HFFc6 (cell line): ENCODE data around the gene EMX1. TPM values are rescaled to one million over a fixed set of nuclear protein-coding genes. Genes with fewer than 3 reads are reported as not detected.

ENCODE experiments used
- DNase-seq: peaks from one replicate; pipeline ENCODE4 v3.0.0-alpha.2; 2018
- H3K27ac Mint-ChIP-seq: 2 replicates; pipeline ENCODE4 v1.8.0; 2020; ENCODE audit warnings: mild to moderate bottlenecking, mixed read lengths
- H3K27me3 Mint-ChIP-seq: 2 replicates; pipeline ENCODE4 v1.8.0; 2021; ENCODE audit warnings: mild to moderate bottlenecking, moderate library complexity, mixed read lengths; ENCODE audit not compliant: insufficient read depth
- H3K36me3 Mint-ChIP-seq: 2 replicates; pipeline ENCODE4 v1.8.0; 2021; ENCODE audit warnings: low read depth, mixed read lengths
- H3K4me1 Mint-ChIP-seq: 2 replicates; pipeline ENCODE4 v1.8.0; 2020; ENCODE audit warnings: low read depth, mixed read lengths
- H3K4me3 Mint-ChIP-seq: 2 replicates; pipeline ENCODE4 v1.8.0; 2020; ENCODE audit warnings: mild to moderate bottlenecking, moderate library complexity, mixed read lengths
- H3K9me3 Mint-ChIP-seq: 2 replicates; pipeline ENCODE4 v1.8.0; 2020; ENCODE audit warnings: mild to moderate bottlenecking, mixed read lengths
- CTCF ChIP-seq: fragments of 200-600 bp; sonication (generic); IDR thresholded peaks from 2 replicates; pipeline ENCODE4 v1.5.0; 2021; ENCODE audit warnings: antibody characterized with exemption, mild to moderate bottlenecking
- total RNA-seq, 6 experiments: library from RNA; stranded (reverse); fragmentation: NEBNext Ultra II Directional; extraction: Animal tissue kit (Norgen Biotek cat#: 25700); gene quantifications; 2 replicates in 1 of 6; 3 replicates in 5 of 6; pipeline ENCODE4 v1.2.3, GENCODE V29; 2021

The EMX1 gene
- total RNA-seq, 6 experiments from 2014 or later, result not detected

- Mint-ChIP-seq H3K27me3 (peaks cover 71% of the 10 kb centered on the region), H3K9me3 (no peaks in the 10 kb centered on the region), H3K4me3 (no peak overlapping the region), H3K27ac (no peak overlapping the region), H3K36me3 (no peaks in the 10 kb centered on the region), H3K4me1 (peaks cover 11% of the 10 kb centered on the region)
- no peak for DNase-seq
- no peak for TF ChIP-seq CTCF
Measured at GRCh38 chr2:72915320-72915906, 1.9 kb upstream of the EMX1 start.

- Mint-ChIP-seq H3K4me1 (peaks cover 11% of the 10 kb centered on the region), H3K4me3 (no peak overlapping the region), H3K36me3 (no peaks in the 10 kb centered on the region), H3K9me3 (no peaks in the 10 kb centered on the region), H3K27ac (no peak overlapping the region), H3K27me3 (peaks cover 75% of the 10 kb centered on the region)
- no peak for TF ChIP-seq CTCF
- no peak for DNase-seq
Measured at GRCh38 chr2:72915907-72916742, 1.2 kb upstream of the EMX1 start.

- no peaks in the 10 kb centered on the region for H3K9me3 Mint-ChIP-seq
- H3K36me3 Mint-ChIP-seq, result no peaks in the 10 kb centered on the region
- no peak for TF ChIP-seq CTCF
- H3K27ac Mint-ChIP-seq, result no peak overlapping the region
- DNase-seq, result no peak
- peaks cover 6% of the 10 kb centered on the region; the same call in 1 of the 2 replicates for H3K4me1 Mint-ChIP-seq
- H3K27me3 Mint-ChIP-seq, result peaks cover 72% of the 10 kb centered on the region
- H3K4me3 Mint-ChIP-seq, result no peak overlapping the region; the same call in 1 of the 2 replicates
Measured at GRCh38 chr2:72916743-72917137, 579 bp upstream of the EMX1 start.

- H3K4me1 Mint-ChIP-seq, result peaks cover 6% of the 10 kb centered on the region; the same call in 1 of the 2 replicates
- H3K27ac Mint-ChIP-seq, result no peak overlapping the region
- no peak for TF ChIP-seq CTCF
- no peaks in the 10 kb centered on the region for H3K36me3 Mint-ChIP-seq
- peaks cover 75% of the 10 kb centered on the region for H3K27me3 Mint-ChIP-seq
- no peak for DNase-seq
- no peak overlapping the region for H3K4me3 Mint-ChIP-seq
- H3K9me3 Mint-ChIP-seq, result no peaks in the 10 kb centered on the region
Measured at GRCh38 chr2:72917877-72918553, 696 bp downstream of the EMX1 start.

- Mint-ChIP-seq H3K27me3 (peaks cover 74% of the 10 kb centered on the region), H3K36me3 (no peaks in the 10 kb centered on the region), H3K9me3 (no peaks in the 10 kb centered on the region), H3K4me3 (no peak overlapping the region), H3K27ac (no peak overlapping the region), H3K4me1 (peaks cover 2% of the 10 kb centered on the region; the same call in 1 of the 2 replicates)
- TF ChIP-seq CTCF, result no peak
- no peak for DNase-seq
Measured at GRCh38 chr2:72919414-72920317, 2.3 kb downstream of the EMX1 start.
